Stomach (tissue), 9 donors: Measurements from ENCODE around the gene MLKL. TPM values are rescaled to one million over a fixed set of nuclear protein-coding genes. Genes with fewer than 3 reads are reported as not detected.

Experiments
- DNase-seq, 2 donors: peaks; one replicate each; pipeline versions ENCODE4 v3.0.0 to v3.0.0-alpha.2; 2013 to 2019
- H3K27ac ChIP-seq, 5 donors: fragments of 200-600 bp in 4 of 5; sonication (generic) in 4 of 5; one replicate each; pipeline ENCODE4 v1.5.1; 2013 to 2019; ENCODE audit warnings: mild to moderate bottlenecking in 1 of 5, moderate library complexity in 1 of 5
- H3K27me3 ChIP-seq, 3 donors: fragments of 200-600 bp; sonication (generic); one replicate each; pipeline ENCODE4 v1.5.1; 2017 to 2019; ENCODE audit warnings: mixed run types in 1 of 3
- H3K36me3 ChIP-seq, 4 donors: fragments of 200-600 bp; sonication (generic); 1 replicate in 3 of 4; 2 replicates in 1 of 4; pipeline ENCODE4 v1.5.1; 2016 to 2019
- H3K4me1 ChIP-seq, 4 donors: fragments of 200-600 bp; sonication (generic); one replicate each; pipeline ENCODE4 v1.5.1; 2016 to 2019
- H3K4me3 ChIP-seq, 4 donors: fragments of 200-600 bp; sonication (generic) in 3 of 4; one replicate each; pipeline ENCODE4 v1.5.1; 2016 to 2019; ENCODE audit warnings: mild to moderate bottlenecking in 1 of 4
- H3K9me3 ChIP-seq, 4 donors: fragments of 200-600 bp; sonication (generic); one replicate each; pipeline ENCODE4 v1.5.1; 2016 to 2019
- CTCF ChIP-seq, 7 experiments: fragments of 450-650 bp in 4 of 7; fragments of 200-600 bp in 3 of 7; sonication (generic) in 3 of 7; IDR thresholded peaks; one replicate each; pipeline ENCODE4 v1.5.1; 2016 to 2019; ENCODE audit warnings: antibody characterized with exemption in 7 of 7, control low read depth in 2 of 7, mild to moderate bottlenecking in 1 of 7
- EP300 ChIP-seq: sonication (generic); formaldehyde crosslinking; IDR thresholded peaks from one replicate; pipeline ENCODE4 v1.6.1; 2017; ENCODE audit warnings: antibody characterized with exemption
- POLR2A ChIP-seq, 4 donors: fragments of 450-650 bp; IDR thresholded peaks; one replicate each; pipeline ENCODE4 v1.6.1; 2016; ENCODE audit warnings: antibody characterized with exemption in 4 of 4, control low read depth in 2 of 4, mild to moderate bottlenecking in 1 of 4, moderate library complexity in 1 of 4
- POLR2AphosphoS5 ChIP-seq, 3 donors: sonication (generic); formaldehyde crosslinking; IDR thresholded peaks; one replicate each; pipeline ENCODE4 v1.6.1; 2016; ENCODE audit warnings: antibody characterized with exemption in 3 of 3
- WGBS, 5 donors: extraction: QIAGEN DNeasy Blood & Tissue Kit in 3 of 5; methylation state at CpG; one replicate each; pipeline versions ENCODE4 v1.1.5 to v1.1.7; 2013 to 2018; 5-methylcytosine and 5-hydroxymethylcytosine counted together
- intact Hi-C: fragments of 100-400 bp; cut with DNase I; formaldehyde crosslinking; loops from one replicate; pipeline ENCODE4 v1.15.1; 2023; ENCODE audit warnings: low total_unique reads
- polyA plus RNA-seq, 3 donors: library from polyadenylated mRNA; stranded (reverse); fragments of 200-250 nt; gene quantifications; one replicate each; pipeline ENCODE4 v1.2.3, GENCODE V29; 2013
- total RNA-seq, 5 donors: library from RNA; depleted of rRNA; stranded (reverse); fragments of >200 nt; gene quantifications; one replicate each; pipeline versions ENCODE4 v1.1.0 to v1.2.3, GENCODE V29; 2014 to 2016
- donor health status: healthy with polysubstance abuse.
- donor health status: Bipolar disorder and iron deficiency.
- donor health status: healthy.

The MLKL gene
- total and polyA plus RNA-seq, 8 donors: 6.7 to 23.3 (median 10.0) TPM

- Histone ChIP-seq H3K27me3 (no peaks in the 10 kb centered on the region), H3K4me3 (no peak overlapping the region), H3K9me3 (no peaks in the 10 kb centered on the region), H3K36me3 (peaks cover 0 to 5% (median 0%) of the 10 kb centered on the region in 4 donors), H3K4me1 (peaks cover 16 to 45% (median 31%) of the 10 kb centered on the region in 4 donors), H3K27ac (peak overlapping the region; percentile 84 to 91 (median 89))
- 10 to 41% (median 26%) methylated on average over 15 of the region's 15 CpGs for WGBS, 5 donors
- TF ChIP-seq CTCF (IDR thresholded peaks at IDR 0.05): no peak
- peak in 2 of 3 donors; percentile 84 to 86 for TF ChIP-seq POLR2AphosphoS5 (IDR thresholded peaks at IDR 0.05)
- peak in 1 of 4 donors; percentile 43 for TF ChIP-seq POLR2A (IDR thresholded peaks at IDR 0.05)
- DNase-seq: peak; percentile 96 to 97
- intact Hi-C loops: no loop called here
These were observed 43.1 kb upstream of the MLKL start for GRCh38 chr16:74743668-74744299.

GRCh38 chr16:74743045-74743667 is 42.5 kb upstream of the MLKL start:
- no peak for DNase-seq
- H3K27ac ChIP-seq: peak overlapping the region; percentile 83 to 91 (median 87)

DNA sequence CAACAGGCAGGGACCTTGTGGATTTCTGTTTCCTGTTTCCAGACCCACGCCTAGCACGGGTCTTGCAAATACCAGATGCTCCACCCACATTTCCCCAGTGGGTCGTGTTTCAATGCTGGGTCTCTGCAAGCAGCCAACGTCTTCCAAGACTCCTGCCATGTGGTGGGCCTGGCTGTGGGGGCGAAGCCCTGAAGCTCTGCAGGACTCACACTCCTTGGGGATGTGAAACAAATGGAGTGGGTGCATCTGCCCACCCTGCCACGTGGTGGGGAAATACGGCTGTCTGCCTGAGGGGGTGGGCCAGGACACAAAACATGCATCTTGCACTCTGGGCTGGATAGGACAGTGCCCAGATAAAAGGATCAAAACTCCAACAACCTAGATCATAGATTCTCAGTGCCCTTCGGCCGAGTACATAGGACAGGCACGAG is 41.4 kb upstream of the MLKL start:
- Histone ChIP-seq H3K36me3 (peaks cover 0 to 5% (median 0%) of the 10 kb centered on the region in 4 donors), H3K4me3 (no peak overlapping the region), H3K4me1 (peaks cover 16 to 45% (median 33%) of the 10 kb centered on the region in 4 donors), H3K27me3 (peaks cover 0 to 7% (median 0%) of the 10 kb centered on the region in 3 donors), H3K9me3 (no peaks in the 10 kb centered on the region), H3K27ac (peak overlapping the region; percentile 76 to 91 (median 87))
- peak in 1 of 2 donors; percentile 60 for DNase-seq
- no peak for TF ChIP-seq CTCF (IDR thresholded peaks at IDR 0.05)
- no peak for TF ChIP-seq POLR2A (IDR thresholded peaks at IDR 0.05)
- TF ChIP-seq EP300: no peak
- TF ChIP-seq POLR2AphosphoS5 (IDR thresholded peaks at IDR 0.05): no peak
- 32 to 38% (median 35%) methylated on average over 9 to 10 of the region's 10 CpGs for WGBS, 5 donors
- intact Hi-C loops: no loop called here

More at GRCh38 chr16:74743045-74743667, 42.5 kb upstream of the MLKL start:
- Histone ChIP-seq H3K36me3 (peaks cover 0 to 5% (median 0%) of the 10 kb centered on the region in 4 donors), H3K4me1 (peaks cover 16 to 45% (median 33%) of the 10 kb centered on the region in 4 donors), H3K9me3 (no peaks in the 10 kb centered on the region), H3K27me3 (peaks cover 0 to 4% (median 0%) of the 10 kb centered on the region in 3 donors), H3K4me3 (no peak overlapping the region)
- intact Hi-C loops: no loop called here
- TF ChIP-seq CTCF (IDR thresholded peaks at IDR 0.05) (no peak), POLR2A (IDR thresholded peaks at IDR 0.05) (no peak), EP300 (no peak), POLR2AphosphoS5 (IDR thresholded peaks at IDR 0.05) (no peak)
- WGBS, 5 donors: 24 to 37% (median 31%) methylated on average over 8 of the region's 8 CpGs

DNA sequence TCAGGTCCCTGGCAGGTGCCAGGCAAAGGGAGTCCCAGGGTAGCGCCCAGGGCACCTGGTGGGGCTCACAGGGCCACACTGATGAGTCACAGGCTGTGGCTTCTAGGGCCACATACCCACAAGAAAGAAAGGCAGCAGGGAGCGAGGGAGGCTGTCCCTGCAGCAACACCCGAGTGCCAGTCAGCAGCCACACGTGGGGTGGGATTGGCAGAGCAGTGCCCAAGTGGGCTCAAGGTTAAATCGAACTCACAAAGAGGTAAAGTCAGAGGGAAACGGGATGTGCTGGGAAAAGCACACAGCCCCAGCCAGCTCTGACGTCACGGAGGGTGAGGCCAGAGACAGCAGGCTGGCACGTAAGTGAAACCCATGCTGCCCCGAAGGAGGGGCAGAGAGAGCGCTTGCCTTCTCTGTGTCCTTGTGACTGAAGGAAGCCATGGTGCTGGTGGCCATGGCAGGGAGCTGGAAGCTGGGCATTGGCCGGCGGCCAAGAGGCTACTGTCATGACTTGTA is 40.2 kb upstream of the MLKL start:
- peak; percentile 92 for DNase-seq
- H3K27ac ChIP-seq: peak overlapping the region; percentile 76 to 91 (median 87)
- H3K4me3 ChIP-seq: no peak overlapping the region
- no peaks in the 10 kb centered on the region for H3K9me3 ChIP-seq
- intact Hi-C loops: no loop called here
- 30 to 56% (median 41%) methylated on average over 10 to 13 of the region's 13 CpGs for WGBS, 5 donors
- peaks cover 0 to 5% (median 0%) of the 10 kb centered on the region in 4 donors for H3K36me3 ChIP-seq
- H3K27me3 ChIP-seq: peaks cover 0 to 7% (median 0%) of the 10 kb centered on the region in 3 donors
- TF ChIP-seq POLR2AphosphoS5 (IDR thresholded peaks at IDR 0.05): peak; percentile 21 to 87 (median 71)
- no peak for TF ChIP-seq EP300
- H3K4me1 ChIP-seq: peaks cover 16 to 45% (median 33%) of the 10 kb centered on the region in 4 donors
